RWPE2 (cell line): ENCODE measurements around the gene DIDO1.

ENCODE experiments used
- ATAC-seq: fragments of 200-7000 bp; cut with Tn5 transposase; 3 replicates; pipeline ENCODE4 v1.9.1; 2021; ENCODE audit warnings: low read depth
- DNase-seq: peaks from one replicate; pipeline ENCODE4 v3.0.0-alpha.2; 2020; ENCODE audit warnings: low spot score
- H3K27ac ChIP-seq: fragments of 450-650 bp; 2 replicates; pipeline ENCODE4 v1.5.1; 2017; ENCODE audit warnings: mild to moderate bottlenecking; ENCODE audit not compliant: poor library complexity, severe bottlenecking
- H3K27me3 ChIP-seq: fragments of 250-450 bp; sonication (Bioruptor Pico); 2 replicates; pipeline ENCODE4 v1.5.1; 2021; ENCODE audit warnings: mild to moderate bottlenecking, moderate library complexity; ENCODE audit not compliant: insufficient read depth, poor library complexity, severe bottlenecking
- H3K36me3 ChIP-seq: fragments of 250-450 bp; sonication (Bioruptor Pico); 2 replicates; pipeline ENCODE4 v1.5.1; 2020; ENCODE audit warnings: low read depth, mild to moderate bottlenecking, moderate library complexity
- H3K4me1 ChIP-seq: fragments of 250-450 bp; sonication (Bioruptor Pico); 2 replicates; pipeline ENCODE4 v1.5.1; 2021; ENCODE audit warnings: mild to moderate bottlenecking, moderate library complexity; ENCODE audit not compliant: insufficient read depth, poor library complexity, severe bottlenecking
- H3K4me3 ChIP-seq: fragments of 250-450 bp; sonication (Bioruptor Pico); 2 replicates; pipeline ENCODE4 v1.5.1; 2021; ENCODE audit warnings: mild to moderate bottlenecking, moderate library complexity; ENCODE audit not compliant: severe bottlenecking
- H3K9me3 ChIP-seq: fragments of 250-450 bp; sonication (Bioruptor Pico); 2 replicates; pipeline ENCODE4 v1.5.1; 2021; ENCODE audit warnings: mild to moderate bottlenecking, moderate library complexity; ENCODE audit not compliant: severe bottlenecking
- CTCF ChIP-seq: fragments of 450-650 bp; IDR thresholded peaks from one replicate; pipeline ENCODE4 v1.5.1; 2017; ENCODE audit warnings: mild to moderate bottlenecking, moderate library complexity; ENCODE audit not compliant: poor library complexity, severe bottlenecking

DIDO1 gene

GRCh38 chr20:62906647-62907375 lies 19.5 kb downstream of the DIDO1 start:
- TF ChIP-seq CTCF = no peak
- ATAC-seq = no peak
- H3K27ac ChIP-seq = no peak overlapping the region

DNA sequence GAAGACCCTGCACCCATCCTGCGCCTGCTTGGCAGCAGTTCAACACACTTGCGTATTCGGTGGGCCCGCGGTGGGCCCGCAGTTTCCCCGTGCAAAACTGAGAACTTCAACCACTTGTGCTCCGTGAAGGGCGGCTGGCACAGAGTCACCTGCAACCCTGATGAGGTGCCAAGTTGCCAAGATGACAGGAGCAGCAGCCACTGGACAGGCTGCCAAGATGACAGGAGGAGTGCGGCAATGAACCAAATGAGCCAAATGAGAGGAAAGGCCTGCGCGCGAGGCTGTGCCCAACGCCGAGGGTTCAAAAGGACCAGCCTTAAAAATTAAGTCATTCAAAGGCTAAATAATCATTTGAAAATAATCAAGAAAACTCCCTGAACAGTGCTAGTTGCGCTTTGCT lies 20.1 kb downstream of the DIDO1 start:
- no peak for TF ChIP-seq CTCF
- Histone ChIP-seq H3K27ac (no peak overlapping the region), H3K27me3 (no peaks in the 10 kb centered on the region), H3K4me3 (no peak overlapping the region), H3K4me1 (no peaks in the 10 kb centered on the region), H3K36me3 (peaks cover 100% of the 10 kb centered on the region), H3K9me3 (no peaks in the 10 kb centered on the region)
- DNase-seq = peak; percentile 77
- ATAC-seq = no peak

More at GRCh38 chr20:62906647-62907375, 19.5 kb downstream of the DIDO1 start:
- Histone ChIP-seq H3K9me3 (no peaks in the 10 kb centered on the region), H3K36me3 (peaks cover 100% of the 10 kb centered on the region), H3K4me1 (no peaks in the 10 kb centered on the region), H3K27me3 (no peaks in the 10 kb centered on the region), H3K4me3 (no peak overlapping the region)
- DNase-seq = peak; percentile 73

- no peak overlapping the region for H3K4me3 ChIP-seq
- H3K27me3 ChIP-seq = no peaks in the 10 kb centered on the region
- H3K27ac ChIP-seq = no peak overlapping the region
- no peaks in the 10 kb centered on the region for H3K9me3 ChIP-seq
- peaks cover 95% of the 10 kb centered on the region for H3K36me3 ChIP-seq
- no peak for TF ChIP-seq CTCF
- DNase-seq (peak; percentile 78), ATAC-seq (no peak)
- H3K4me1 ChIP-seq = peaks cover under 1% of the 10 kb centered on the region
Measured at GRCh38 chr20:62905536-62906117, 20.7 kb downstream of the DIDO1 start.

GRCh38 chr20:62902926-62903615 lies 23.2 kb downstream of the DIDO1 start:
- peak; percentile 72 for DNase-seq
- no peak for TF ChIP-seq CTCF
- H3K36me3 ChIP-seq = peaks cover 70% of the 10 kb centered on the region
- H3K4me3 ChIP-seq = no peak overlapping the region
- 0 out of 3 replicates have a peak, but pooled peaks have one; percentile 0 for ATAC-seq
- H3K9me3 ChIP-seq = no peaks in the 10 kb centered on the region
- H3K27ac ChIP-seq = no peak overlapping the region
- H3K4me1 ChIP-seq = peaks cover 15% of the 10 kb centered on the region
- no peaks in the 10 kb centered on the region for H3K27me3 ChIP-seq
